ENCODE measurements around the gene PPP1CA.
A peak's percentile ranks its signal among the peaks of the same experiment; 100 is the strongest.

The PPP1CA gene

DNA sequence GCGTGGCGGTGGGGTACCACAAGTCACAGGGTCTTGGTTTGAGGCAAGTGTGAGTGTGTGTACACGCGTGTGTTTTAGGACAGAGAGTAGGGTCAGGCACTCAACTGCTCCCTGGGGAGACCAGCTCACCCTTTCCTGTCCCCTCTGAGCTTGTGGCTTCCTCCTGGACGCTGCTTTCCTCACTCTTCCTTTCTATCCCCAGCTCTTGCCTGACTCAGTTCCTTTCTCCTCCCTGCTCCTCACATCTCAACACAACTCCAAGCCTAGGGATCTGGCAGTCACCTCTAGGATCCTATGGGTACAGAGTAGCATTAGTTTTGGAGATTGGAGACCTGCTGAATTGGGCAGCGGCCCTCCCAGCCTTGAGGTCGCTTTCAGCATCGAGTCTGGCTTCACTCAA, 32.4 kb downstream of the PPP1CA start:
- no peak for DNase-seq (ENCODE audit: low spot score)

DNA sequence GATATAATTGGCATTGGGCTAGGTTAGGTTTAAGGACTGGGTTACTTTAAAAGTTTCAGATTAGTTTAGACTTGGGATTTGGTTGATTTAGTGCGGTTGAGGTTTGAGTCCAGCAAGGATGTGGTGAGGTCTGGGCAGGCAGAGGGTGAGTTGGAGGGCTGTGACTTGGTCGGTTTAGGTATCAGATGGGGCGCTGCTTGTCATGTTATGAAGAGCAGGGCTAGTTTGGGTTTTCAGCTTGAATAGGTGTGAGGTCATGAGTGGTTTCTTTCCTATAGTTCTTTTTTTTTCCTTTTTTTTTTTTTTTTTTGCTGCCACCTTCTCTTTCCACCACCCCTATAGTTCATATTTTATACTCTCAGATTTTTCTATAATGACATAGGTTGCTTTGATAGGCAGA, 33.0 kb downstream of the PPP1CA start:
- DNase-seq (ENCODE audit: low spot score) = no peak

DNA sequence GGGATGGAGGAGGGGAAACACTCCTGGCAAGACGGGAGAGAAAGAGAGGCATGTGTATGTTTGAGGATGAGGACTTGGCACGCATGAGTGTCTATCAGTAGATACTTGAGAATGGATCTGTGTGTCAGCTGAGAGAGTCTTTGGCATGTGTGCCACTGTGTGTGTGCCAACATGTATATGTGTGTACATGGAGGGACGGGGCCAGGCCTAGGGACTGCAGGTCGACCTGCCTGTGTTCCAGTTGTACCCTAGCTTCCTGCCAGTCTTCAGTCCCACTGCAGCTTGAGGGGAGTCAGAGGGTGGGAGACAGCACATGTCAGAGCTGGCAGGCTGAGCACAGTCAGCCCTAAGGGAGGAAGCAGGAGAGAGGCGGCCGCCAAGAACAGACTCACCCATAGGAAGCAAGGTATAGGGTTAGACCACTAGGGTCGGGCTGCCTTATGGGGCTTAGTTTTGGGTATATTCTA, 33.9 kb downstream of the PPP1CA start:
- DNase-seq (ENCODE audit: low spot score) = no peak

DNA sequence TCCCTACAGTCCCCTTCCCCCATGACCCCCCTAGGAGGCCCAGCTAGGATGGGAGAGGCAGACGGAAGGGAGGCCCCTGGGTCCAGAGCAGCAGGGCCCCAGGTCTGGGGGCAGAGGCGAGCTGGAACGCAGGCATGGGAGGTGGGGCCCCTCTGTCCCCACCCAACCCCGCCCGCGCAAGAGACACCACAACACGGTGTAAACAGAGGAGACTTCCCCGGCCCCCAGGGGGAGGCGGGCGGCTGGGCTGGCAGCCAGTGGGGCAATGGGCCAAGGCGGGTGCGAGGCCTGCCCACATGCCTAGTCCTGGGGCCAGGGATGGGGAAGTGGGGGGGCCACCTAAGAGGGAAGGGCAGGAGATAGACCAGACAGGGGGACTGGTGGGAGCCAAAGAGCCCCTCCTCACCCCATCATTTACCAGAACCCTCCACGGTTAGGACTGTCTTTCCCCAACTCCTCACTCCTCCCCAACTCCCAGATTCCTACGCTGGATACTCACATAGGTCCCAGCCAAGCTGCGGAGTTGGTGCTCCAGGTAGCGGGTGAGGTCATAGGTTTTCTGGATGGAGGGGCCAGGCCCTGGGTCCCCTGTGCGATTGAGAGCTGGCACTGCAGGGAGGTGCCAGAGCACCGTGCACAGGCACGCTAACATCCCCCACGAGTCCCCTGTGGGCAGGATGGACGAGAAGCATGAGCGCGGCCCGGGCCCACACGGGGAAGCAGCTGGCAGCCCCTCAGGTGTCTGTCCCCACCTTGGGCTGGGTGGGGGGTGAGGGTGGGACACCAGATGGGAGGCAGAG, 34.5 kb downstream of the PPP1CA start:
- DNase-seq (ENCODE audit: low spot score) = no peak

DNA sequence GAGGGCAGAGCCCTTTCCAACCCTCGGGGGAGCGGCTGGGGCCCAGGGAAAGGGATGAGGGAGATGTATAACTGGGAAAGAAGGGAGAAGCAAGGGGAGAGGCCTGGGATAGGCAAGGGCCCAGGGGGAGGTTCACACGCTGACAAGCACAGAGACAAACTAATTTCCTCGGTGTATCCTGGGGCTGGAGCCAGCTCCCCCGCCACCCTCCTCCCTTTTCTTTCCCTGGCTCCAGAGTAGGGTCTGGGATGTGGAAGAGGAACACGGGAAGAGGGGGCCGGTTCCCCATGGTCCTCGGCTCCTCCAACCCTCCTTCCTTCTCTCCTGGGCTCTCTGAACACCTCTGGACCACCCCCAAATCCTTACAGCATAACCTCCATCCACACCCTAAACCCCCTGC, 35.1 kb downstream of the PPP1CA start:
- no peak for DNase-seq (ENCODE audit: low spot score)

DNA sequence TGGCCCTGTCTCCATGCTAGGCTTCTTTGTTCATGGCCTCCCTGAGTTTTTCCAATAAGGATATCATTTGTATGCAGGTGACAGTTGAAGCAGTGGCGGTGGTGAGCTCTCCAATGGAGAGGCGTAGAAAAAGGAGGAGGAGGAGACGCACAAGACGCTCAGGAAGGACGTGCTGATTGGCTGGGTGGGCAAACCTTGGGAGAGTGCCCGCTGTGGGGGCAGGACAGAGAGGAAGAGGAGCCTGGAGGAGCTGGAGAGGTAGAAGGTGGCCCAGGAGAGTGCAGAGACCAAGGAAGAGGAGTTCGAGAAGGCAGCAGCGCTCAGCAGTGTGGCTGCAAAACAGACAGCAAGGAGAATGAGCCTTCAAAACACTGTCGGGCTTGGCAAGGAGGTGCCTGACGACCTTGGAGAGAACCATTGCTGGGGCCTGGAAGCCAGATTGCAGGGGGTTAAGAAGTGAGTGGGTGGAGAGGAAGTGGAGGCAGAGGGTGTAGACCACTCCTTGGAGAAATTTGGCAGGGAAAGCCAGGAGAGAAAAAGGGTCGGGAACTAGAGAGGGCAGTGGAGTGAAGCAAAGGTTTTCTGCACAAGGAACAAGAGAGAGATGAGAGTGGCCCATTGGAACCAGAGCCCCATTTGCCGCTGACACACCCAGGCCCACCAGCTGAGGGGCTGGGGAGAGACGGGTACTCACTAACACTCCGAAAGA, 35.8 kb downstream of the PPP1CA start:
- no peak for DNase-seq (ENCODE audit: low spot score)

DNA sequence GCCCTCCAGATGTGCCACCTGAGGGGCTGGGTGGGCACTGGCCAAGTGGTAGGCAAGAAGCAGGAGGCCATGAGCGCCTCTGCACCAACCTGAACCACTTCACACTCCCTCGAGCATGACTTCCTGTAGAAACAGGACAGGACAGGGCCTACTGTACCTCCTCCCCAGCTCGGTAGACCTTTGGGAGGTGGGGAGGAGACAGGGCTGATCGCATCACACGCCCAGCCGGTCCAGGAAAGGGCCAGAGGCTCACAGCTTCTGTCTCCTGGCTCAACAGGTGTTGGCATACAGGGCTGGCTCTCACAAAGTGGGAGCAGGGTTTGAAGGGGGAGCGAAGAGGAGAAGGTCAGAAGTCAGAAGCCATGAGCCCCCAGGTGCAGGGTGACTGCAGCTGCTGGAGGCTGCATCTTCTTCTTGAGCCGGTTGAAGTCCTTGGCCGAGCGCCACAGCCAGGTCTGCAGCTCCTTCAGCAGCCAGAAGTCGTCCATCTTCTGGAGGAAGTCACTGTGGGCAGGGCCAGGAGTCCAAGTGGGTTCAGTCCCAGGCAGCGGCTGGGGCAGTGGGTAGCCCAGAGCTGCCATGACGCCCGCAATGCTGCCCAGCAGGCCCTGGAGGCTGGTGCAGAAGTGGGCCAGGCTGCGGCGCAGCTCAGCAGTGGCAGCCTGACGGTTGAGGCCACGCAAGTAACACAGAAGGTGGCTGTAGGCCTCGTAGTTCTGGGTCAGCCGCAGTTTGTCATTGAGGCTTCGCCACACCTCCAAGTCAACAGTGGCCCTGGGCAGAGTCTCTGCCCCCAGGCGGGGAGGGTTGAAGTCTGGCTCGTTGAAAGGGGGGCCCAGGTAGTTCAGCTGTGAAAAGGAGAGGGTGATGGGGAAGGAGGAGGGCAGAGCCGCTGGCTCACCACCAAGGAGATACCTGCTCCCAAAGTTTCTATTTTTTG, 36.6 kb downstream of the PPP1CA start:
- no peak for DNase-seq (ENCODE audit: low spot score)

DNA sequence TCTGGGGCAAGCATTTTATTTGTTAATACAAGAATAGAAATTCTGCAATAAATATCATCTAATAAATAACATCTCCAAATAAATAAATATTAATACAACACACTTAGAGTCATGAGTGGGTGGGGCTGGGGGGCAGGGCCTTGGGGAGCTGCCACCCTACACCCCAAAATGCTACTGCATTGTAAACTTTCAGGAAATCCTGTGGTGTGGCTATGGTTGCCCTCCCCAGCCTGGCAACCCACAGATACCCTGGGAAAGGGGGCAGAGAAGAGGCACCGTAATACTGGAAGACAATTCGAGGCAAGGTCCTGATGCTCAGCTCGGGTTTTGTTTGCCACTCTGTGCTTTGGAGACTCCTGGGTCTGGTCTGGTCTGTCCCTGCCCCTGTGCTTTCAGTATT, 37.5 kb downstream of the PPP1CA start:
- DNase-seq (ENCODE audit: low spot score) = no peak

DNA sequence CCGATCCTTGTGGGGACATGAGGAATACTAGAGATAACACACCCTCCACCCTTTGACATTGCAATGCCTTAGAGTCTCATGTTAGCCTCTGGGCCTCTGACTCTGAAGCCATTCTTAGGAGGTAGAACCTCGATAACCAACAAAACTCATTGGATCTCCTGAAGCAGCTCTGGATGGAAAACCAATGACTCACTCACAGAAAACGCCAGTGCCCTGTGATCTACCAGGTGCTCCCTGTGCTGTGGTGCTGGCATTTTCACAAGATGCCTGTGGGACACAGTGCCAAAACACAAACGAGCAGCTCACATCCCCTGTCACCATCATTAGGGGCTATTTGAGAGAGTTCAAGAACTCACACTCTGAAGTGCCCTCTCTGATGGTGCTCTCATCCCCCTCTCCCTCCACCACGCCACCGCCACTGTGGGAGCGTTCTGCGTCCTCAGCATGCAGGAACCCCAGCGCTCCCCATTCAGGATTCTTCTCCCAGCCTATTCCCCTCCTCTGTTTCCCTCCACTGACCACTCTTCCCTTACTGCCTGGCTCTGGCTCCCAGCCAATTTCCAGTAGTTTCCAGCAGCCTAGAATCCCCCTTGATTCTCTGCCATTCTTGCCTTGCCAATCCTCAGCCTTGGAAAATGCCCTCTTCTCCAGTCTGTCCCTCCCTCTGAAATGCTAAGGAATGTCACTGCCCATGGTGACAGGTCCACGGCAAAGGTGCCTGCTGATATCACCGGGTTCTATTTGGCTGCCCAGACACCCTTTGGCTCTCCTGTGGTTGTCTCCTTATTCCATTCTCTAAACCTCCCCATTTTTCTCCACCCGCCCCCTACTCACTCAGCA, 43.6 kb downstream of the PPP1CA start:
- DNase-seq (ENCODE audit: low spot score) = no peak

DNA sequence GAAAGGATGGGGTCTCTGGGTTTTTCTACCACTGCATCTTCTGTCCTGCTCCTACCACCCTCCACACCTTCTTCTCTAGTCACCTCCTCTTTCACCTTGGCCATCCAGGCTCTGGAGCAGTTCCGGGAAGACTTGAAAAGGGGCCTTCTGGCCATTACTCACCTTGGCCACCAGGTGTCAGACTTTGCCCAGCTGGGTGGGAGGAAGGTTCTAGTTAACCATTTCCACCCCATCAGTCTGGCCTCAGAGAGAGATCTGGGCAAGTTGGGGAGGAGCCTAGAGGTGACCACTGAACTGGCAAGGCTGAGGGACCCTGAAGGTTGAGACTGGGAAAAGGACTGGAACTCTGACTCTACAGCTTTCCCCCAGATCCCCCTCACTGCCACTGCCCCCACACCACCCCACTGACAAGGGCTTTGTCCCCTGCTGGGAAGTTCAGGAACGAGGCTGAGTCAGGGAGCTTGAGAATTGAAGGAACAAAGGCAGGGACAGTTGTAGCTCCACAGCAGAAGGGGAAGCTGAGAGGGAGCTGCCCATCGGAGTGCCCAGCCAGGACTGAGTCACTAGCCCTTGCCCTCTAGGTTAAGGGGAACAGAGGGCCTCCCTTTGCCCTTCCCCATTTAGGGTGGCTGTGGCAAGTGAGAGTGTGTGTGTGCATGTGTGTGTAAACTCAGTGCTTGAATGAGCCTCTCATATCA, 44.6 kb downstream of the PPP1CA start:
- DNase-seq (ENCODE audit: low spot score) = peak; percentile 100

DNA sequence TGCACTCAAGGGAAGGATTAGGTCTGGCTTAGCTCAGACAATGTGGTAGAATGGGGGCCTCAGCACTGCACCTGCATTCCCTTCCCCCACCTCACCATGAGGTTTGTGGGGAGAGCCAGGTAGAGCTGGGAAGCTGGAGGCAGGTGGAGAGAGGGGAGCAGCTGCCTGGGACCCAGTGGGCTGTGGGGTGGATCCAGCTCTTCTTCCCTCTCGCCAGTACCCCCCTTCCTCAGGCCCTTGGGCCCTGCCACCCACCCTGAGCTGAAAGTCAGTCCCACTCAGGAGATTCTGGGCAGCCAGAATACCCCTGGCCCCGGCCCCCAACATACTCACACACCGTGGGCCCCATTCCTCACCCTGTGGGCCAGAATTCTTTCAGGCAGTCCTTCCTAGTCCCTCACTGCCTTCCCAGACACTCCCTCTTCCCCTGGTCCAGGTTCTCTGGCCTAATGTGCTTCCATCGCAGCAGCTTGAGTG, 45.2 kb downstream of the PPP1CA start:
- no peak for DNase-seq (ENCODE audit: low spot score)

DNA sequence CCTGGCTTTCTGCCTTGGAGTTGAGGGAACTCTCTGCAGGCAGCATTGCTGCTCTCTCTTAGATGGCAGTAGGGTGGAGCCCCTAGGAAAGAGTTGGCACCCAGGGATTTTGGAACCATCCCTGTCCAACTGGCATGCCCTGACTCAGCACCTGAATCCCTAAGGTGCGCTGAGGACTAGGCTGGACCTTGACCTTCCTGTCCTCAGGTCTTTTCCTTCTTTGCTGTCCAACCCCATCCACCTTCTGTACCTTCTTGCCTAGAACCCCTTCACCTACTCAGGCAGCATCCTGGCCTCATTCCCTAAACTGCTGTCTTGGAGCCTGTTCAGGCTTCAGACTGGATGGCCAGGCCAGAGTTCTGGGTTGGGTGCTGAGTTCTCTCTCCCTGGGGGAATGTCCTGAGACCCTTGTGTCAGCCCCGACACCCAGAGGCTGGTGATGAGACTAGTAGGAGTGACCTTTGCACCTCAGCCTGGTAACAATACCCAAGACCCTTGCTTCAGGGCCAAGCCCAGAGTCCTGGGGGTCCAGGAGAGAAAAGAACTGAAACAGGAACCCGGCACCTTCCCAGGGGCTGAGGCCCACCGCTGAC, 45.8 kb downstream of the PPP1CA start:
- DNase-seq (ENCODE audit: low spot score) = no peak

DNA sequence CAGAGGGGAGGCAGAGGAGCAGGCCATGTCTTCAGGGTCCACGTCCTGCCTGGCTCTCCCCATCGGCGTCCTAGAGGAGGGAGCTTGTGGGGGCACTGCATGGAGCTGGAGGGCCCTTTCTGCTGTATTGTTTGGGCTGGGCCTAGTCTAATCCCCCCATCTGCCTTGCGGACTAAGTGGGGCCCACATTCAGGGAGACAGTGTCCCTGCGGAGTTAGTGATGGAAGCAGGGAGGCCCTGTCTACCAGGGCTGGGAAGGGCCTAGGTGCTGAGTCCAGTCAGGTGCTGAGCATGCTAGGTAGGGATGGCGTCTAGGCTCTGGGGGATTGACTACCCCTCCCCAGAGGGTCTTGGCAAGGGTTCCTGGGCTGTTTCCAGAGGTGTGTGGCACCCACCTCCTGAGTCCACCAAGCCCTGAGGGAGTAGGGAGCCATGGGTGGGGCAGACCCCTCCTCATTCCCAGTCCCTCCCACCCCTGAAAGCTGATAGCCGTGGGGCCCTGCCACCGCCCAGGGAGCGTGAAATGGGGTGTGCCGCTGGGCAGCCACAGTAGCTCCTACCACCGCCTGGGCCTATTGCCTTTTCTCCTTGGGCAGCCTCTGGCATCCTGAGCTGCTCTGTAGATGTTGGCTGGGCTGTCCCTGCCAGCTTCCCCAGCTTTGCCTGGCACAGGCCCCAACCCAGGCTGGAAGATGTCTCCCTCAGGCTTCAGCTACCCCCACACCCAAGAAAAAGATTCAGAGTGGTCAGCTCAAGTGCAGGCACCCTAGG, 46.5 kb downstream of the PPP1CA start:
- no peak for DNase-seq (ENCODE audit: low spot score)

DNA sequence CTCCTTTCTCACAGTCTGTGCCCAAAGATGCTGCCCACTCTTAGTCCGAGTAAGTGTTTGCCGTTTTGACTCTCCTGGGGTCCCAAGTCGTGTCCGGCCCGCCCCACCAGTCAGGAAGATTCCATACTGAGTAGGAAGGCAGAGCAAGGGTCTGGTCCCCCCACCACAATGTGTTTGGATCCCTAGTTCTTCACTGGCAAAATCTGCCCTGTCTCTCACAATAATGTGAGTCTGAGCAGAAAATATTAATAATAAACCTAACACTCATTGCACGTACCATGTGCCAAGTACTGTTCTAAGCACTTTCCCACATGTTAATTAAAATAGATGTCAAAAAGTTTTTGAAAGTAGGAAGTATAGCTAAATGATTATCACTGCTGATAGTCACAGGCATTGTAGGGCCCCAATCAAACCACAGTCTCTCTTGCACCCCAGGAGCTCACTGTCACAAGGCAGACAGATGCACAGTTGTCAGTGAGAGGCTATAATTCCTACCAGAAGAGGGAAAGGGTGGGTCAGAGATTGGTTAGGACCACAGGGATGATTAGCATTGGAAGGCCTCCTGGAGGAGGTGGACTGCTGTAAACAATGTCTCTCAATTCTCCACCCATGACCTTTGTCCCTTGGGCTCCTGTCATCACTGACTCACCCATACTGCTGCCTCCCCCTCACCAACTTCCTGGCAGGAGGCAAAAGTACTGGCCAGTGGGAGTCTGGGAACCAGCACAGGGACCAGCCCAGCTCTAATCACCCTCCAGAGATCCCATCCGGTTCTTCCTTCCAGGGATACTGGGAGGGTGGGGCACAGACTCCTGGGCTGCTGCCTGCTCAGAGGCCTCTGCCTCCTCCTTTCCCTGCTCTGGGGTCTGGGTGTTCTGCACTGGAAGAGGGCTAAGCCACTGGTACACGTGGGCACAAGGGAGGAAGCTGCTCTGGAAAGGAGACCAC, 47.3 kb downstream of the PPP1CA start:
- peak; percentile 100 for DNase-seq (ENCODE audit: low spot score)

DNA sequence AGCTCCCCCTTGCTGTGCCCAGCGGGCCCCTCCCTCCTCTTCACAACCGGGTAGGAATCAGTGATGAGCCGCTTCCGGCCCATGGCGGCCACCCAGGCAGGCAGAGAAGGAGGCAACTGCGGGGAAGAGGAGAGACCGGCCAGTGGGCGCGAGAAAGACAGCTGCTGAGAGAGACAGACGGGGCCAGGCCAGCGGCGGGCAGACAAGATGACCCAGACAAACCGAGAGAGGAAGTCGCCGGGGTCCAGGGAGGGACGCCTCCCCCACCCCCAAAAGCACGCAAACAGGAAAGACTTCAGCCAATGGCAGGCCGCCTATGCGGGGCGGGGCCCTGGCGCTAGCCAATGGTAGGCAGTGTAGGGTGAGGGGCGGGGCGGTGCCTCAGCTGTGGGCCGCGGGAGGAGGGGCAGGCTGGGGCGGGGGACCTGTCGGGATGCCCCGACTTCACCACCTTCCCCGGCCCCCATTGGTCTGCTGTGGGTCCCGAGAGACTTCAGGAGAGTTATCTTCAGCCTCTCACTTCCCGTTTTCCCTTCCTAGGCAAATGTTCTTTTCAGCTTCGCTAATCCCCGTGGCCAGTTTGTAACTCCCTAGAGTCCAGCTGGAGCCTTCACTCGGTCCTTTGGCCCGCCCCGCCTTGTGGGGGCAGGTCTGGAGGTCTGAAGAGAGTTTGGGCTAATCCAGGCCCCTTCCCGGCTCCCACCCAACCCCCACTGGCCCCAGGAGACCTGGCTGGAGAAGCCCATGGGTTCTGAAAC, 48.2 kb downstream of the PPP1CA start, which contains the start of gene POLD4:
Gene POLD4 (minus strand): TSS at position 230 of the 758 bp plus-strand sequence. CDS start 147 bp downstream, at position 83.
- DNase-seq (ENCODE audit: low spot score) = peak; percentile 100

DNA sequence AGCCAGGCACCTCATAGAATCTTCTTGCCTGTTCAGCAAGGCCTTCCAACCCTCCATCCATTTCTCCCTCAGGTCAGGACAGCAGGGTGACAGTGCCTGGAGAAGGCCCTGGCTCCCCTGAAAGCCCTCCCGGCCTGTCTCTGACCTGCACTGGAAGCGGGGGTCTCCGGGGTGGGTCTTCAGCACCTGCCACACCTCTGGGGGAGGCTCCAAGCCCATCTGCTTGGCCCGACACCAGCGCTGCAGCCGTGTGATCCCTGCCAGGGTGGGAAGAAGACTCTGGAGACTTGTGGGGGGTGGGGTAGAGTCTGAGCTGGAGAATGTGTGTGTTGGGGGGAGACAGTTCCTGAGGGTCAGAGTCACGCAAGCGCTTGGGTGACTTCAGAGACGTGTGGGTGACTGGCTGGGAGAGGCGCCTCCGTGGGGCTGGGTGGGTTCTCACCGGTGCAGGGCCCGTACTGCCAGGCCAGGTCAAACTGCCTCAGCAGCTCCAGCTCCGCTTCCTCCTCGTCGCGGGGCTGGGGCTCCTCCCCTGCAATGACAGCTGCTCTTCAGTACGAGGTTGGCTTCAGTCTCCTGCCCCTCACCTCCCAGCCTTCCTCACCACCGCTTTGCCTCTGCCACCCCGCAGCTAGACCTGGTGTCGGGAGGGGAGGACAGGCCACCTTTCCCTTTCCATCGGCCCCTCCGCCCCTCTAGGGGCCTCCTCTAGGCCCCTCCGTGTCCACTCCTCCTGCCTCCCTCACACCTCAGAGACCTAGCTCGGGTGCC, 48.9 kb downstream of the PPP1CA start:
- DNase-seq (ENCODE audit: low spot score) = no peak

All from HuH-7 (cell line).